AG09319 (cell line): ENCODE measurements around the gene SLC39A9.

Source experiments
- DNase-seq: peaks from one replicate; pipeline ENCODE4 v3.0.0-alpha.2; 2010; ENCODE audit warnings: low read depth; ENCODE audit errors: extremely low read depth
- CTCF ChIP-seq: IDR thresholded peaks from 2 replicates; pipeline ENCODE4 v1.5.1; 2011; ENCODE audit warnings: low read depth, mild to moderate bottlenecking, inconsistent platforms, low read length, moderate library complexity

The SLC39A9 gene

GRCh38 chr14:69358966-69359365, 39.5 kb upstream of the SLC39A9 start:
- no peak for TF ChIP-seq CTCF
- DNase-seq: no peak

- no peak for TF ChIP-seq CTCF
- DNase-seq: no peak
Observed at GRCh38 chr14:69360438-69361108, 37.9 kb upstream of the SLC39A9 start.

GRCh38 chr14:69363055-69363454, 35.4 kb upstream of the SLC39A9 start:
- peak; percentile 85 for TF ChIP-seq CTCF

GRCh38 chr14:69363964-69364363, 34.5 kb upstream of the SLC39A9 start:
- TF ChIP-seq CTCF: no peak
- DNase-seq: no peak

More at GRCh38 chr14:69363055-69363454, 35.4 kb upstream of the SLC39A9 start:
- DNase-seq: peak; percentile 29

GRCh38 chr14:69364378-69364777, 34.1 kb upstream of the SLC39A9 start:
- DNase-seq: no peak
- TF ChIP-seq CTCF: no peak

GRCh38 chr14:69366069-69366468, 32.4 kb upstream of the SLC39A9 start:
- no peak for DNase-seq
- TF ChIP-seq CTCF: no peak

- no peak for TF ChIP-seq CTCF
- DNase-seq: no peak
Observed at GRCh38 chr14:69366761-69367160, 31.7 kb upstream of the SLC39A9 start.
